Measurements from ENCODE around the gene HES7. TPM values are rescaled to one million over a fixed set of nuclear protein-coding genes. Genes with fewer than 3 reads are reported as not detected.
"Not testable (repeated sequence)": the region's sequence is repeated elsewhere in the genome, so short reads cannot be mapped to it uniquely, and the experiment has no call there.

The HES7 gene
- not detected for total RNA-seq
- polyA plus RNA-seq, result 0.75 TPM
- long read RNA-seq, donor 1, result 0 reads
- long read RNA-seq, donor 2, result 0 reads
- long read RNA-seq, donor 3, result 0 reads
- long read RNA-seq, donor 4, result 0 reads
- long read RNA-seq, donor 5, result 0 reads
- long read RNA-seq, donor 6, result 0 reads
- long read RNA-seq, donor 7, result 0 reads
- long read RNA-seq, donor 8, result 0 reads
- long read RNA-seq, donor 9, result 0 reads
- long read RNA-seq, donor 10, result 0 reads

DNA sequence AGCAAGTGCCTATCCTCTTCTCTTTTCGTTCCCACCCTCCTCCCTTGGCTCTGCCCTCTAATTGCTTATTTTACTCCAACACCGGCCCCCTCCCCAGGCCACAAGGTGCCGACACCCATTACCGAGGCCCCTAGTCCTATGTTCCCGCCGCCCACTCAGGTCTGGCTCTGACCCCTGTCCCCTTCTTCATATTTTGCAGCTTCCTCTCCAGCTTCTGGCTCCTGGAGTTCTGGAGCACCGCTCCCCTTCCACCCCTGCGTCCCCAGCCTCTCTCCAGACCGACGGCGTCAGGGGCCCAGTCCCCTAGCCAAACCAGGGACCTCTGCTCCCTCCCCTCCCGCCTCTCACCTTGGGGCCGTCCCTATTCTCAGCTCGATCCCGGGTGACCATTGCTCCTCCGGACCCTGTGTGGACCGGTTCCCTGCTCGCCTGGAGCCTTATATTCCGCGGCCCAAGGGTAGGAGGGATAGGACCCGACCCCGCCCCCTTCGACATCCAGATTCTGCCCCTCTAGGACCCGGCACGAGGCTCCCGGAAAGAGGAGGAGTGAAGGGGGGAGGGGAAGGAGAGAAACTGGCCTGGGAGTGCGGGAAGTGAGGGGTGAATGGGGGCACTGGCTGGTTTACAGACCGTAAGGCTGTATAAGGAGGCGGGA, at the start of gene HES7:
Gene HES7, minus strand, starts transcription at position 412 of the 655 bp plus-strand sequence. Its CDS starts 22 bp downstream, at position 390.
- peak in 1 of 9 donors; percentile 12 for DNase-seq (ENCODE audit: low read depth in 6 of 9, low spot score in 9 of 9)
- Histone ChIP-seq H3K4me1 (ENCODE audit: control insufficient read depth in 2 of 2, insufficient read depth in 2 of 2, low read length in 2 of 2) (peaks cover 30 to 73% of the 10 kb centered on the region in 2 donors), H3K27me3 (ENCODE audit: control insufficient read depth in 2 of 2, insufficient read depth in 1 of 2, low read length in 1 of 2) (peaks cover 63 to 93% of the 10 kb centered on the region in 2 donors), H3K36me3 (ENCODE audit: control insufficient read depth in 2 of 2, insufficient read depth in 2 of 2, low read length in 1 of 2) (no peaks in the 10 kb centered on the region), H3K4me3 (ENCODE audit: low read length in 2 of 2) (peak within 1 kb of the TSS; percentile 4 to 52), H3K9me3 (ENCODE audit: control insufficient read depth in 2 of 2, insufficient read depth in 1 of 2, low read length in 1 of 2) (peaks cover 0 to 13% of the 10 kb centered on the region in 2 donors), H3K27ac (ENCODE audit: low read depth in 1 of 2, low read length in 1 of 2) (no peak within 1 kb of the TSS)
- 1% methylated on average over 29 of the region's 29 CpGs for WGBS

DNA sequence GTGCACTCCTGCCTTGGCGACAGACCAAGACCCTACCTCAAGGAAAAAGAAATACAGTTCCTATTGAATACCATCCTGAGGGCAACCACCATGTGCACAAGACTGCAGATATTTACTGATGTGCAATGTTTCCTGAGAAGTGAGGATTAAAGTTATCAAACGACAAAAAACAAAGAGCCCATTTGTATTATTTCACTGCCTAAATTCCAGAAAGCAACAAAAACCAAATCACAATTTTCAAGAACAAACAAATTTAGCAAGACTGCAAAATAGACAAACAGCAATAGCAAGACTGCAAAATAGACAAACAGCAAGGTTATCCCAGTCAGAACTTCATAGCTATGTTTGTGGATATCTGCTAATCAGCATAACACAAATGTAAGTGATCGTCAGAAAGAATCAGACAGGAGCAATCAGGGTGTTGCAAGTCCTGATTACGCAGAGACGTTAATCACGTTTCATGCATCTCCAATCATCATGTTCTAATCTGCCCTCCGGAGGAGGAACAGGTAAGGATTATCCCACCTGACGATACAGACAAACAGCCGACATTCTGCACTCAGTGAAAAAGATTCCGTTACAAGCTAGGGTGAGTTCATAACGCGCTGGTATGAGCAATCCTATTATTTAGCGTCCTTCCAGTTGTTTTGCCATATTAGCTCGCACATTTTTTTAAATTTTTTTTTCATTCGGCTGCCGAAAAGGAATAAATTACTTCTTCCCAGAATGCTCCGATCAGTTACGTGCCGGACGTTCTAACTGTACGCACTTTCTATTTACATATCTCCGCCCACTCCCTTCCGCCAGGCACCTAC, 49.4 kb upstream of the HES7 start:
- DNase-seq (ENCODE audit: low read depth in 6 of 9, low spot score in 9 of 9), result peak in 7 of 9 donors; percentile 84 to 96 (median 88)
- 1% methylated on average over 23 of the region's 23 CpGs for WGBS
- Histone ChIP-seq H3K27ac (ENCODE audit: low read depth in 1 of 2, low read length in 1 of 2) (peak overlapping the region; percentile 95 to 98), H3K9me3 (ENCODE audit: control insufficient read depth in 2 of 2, insufficient read depth in 1 of 2, low read length in 1 of 2) (peaks cover 0 to 7% of the 10 kb centered on the region in 2 donors), H3K36me3 (ENCODE audit: control insufficient read depth in 2 of 2, insufficient read depth in 2 of 2, low read length in 1 of 2) (no peaks in the 10 kb centered on the region), H3K4me1 (ENCODE audit: control insufficient read depth in 2 of 2, insufficient read depth in 2 of 2, low read length in 2 of 2) (peaks cover 13 to 42% of the 10 kb centered on the region in 2 donors), H3K4me3 (ENCODE audit: low read length in 2 of 2) (peak overlapping the region; percentile 52 to 66), H3K27me3 (ENCODE audit: control insufficient read depth in 2 of 2, insufficient read depth in 1 of 2, low read length in 1 of 2) (no peaks in the 10 kb centered on the region)

DNA sequence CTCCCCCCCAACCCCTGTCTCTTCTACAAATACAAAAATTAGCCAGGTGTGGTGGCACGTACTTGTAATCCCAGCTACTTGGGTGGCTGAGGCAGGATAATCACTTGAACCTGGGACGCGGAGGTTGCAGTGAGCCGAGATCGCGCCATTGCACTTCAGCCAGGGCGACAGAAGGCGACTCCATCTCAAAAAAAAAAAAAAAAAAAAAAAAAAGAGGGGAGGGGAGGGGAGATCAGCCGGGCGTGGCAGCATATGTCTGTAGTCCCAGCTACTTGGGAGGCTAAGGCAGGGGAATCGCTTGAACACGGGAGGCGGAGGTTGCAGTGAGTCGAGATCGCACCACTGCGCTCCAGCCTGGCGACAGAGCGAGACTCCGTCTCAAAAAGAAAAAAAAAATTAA, 46.3 kb upstream of the HES7 start:
- not testable (repeated sequence) for H3K36me3 ChIP-seq (ENCODE audit: control insufficient read depth in 2 of 2, insufficient read depth in 2 of 2, low read length in 1 of 2); H3K27ac ChIP-seq (ENCODE audit: low read depth in 1 of 2, low read length in 1 of 2); H3K27me3 ChIP-seq (ENCODE audit: control insufficient read depth in 2 of 2, insufficient read depth in 1 of 2, low read length in 1 of 2); DNase-seq (ENCODE audit: low read depth in 6 of 9, low spot score in 9 of 9); H3K4me3 ChIP-seq (ENCODE audit: low read length in 2 of 2); H3K9me3 ChIP-seq (ENCODE audit: control insufficient read depth in 2 of 2, insufficient read depth in 1 of 2, low read length in 1 of 2)
- WGBS, result 96% methylated on average over 19 of the region's 19 CpGs
- H3K4me1 ChIP-seq (ENCODE audit: control insufficient read depth in 2 of 2, insufficient read depth in 2 of 2, low read length in 2 of 2), result peaks cover 0 to 26% of the 10 kb centered on the region in 2 donors

DNA sequence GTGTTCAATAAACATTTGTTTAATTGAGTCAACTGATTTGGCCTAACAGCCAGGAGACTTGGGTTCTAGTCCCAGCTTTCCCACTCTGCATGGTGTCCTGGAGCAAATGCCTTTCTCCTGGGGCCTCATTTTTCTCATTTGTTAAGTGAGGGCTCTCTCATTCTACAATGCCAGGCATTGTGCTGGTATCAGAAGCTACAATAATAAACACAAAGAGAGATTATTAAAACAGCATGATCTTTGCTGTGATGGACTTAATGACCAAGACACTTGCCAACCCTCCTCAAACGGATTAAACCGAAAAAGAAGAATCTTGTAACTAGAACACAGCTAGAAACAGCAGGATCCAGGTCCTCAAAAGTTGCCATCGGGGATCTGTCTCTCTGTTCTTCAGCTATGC, 43.6 kb upstream of the HES7 start:
- no peak overlapping the region for H3K27ac ChIP-seq (ENCODE audit: low read depth in 1 of 2, low read length in 1 of 2)
- no peaks in the 10 kb centered on the region for H3K27me3 ChIP-seq (ENCODE audit: control insufficient read depth in 2 of 2, insufficient read depth in 1 of 2, low read length in 1 of 2)
- H3K9me3 ChIP-seq (ENCODE audit: control insufficient read depth in 2 of 2, insufficient read depth in 1 of 2, low read length in 1 of 2), result peaks cover 0 to 6% of the 10 kb centered on the region in 2 donors
- H3K4me3 ChIP-seq (ENCODE audit: low read length in 2 of 2), result no peak overlapping the region
- no peak for DNase-seq (ENCODE audit: low read depth in 6 of 9, low spot score in 9 of 9)
- no peaks in the 10 kb centered on the region for H3K36me3 ChIP-seq (ENCODE audit: control insufficient read depth in 2 of 2, insufficient read depth in 2 of 2, low read length in 1 of 2)
- H3K4me1 ChIP-seq (ENCODE audit: control insufficient read depth in 2 of 2, insufficient read depth in 2 of 2, low read length in 2 of 2), result peaks cover 16 to 29% of the 10 kb centered on the region in 2 donors
- 95% methylated on average over 3 of the region's 3 CpGs for WGBS

DNA sequence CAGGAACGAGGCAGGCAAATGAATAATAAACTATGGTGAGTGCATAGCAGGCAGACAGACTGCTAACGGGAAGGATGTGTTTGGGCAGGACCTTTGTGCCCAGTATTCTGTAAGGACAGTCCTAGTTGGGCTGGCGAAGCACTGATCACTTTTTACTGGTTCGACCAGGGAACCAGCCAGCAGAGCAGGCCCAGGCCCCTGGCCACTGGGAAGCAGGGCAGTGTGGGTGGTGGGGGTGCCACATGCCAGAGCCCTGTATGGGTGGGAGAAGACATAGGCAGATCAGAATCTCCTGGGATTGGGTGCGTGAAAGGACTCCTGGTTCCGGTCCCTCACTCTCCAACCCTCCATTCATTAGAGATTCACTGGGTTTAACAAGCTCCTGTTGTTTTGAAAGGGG, 42.8 kb upstream of the HES7 start:
- no peak overlapping the region for H3K27ac ChIP-seq (ENCODE audit: low read depth in 1 of 2, low read length in 1 of 2)
- no peak overlapping the region for H3K4me3 ChIP-seq (ENCODE audit: low read length in 2 of 2)
- DNase-seq (ENCODE audit: low read depth in 6 of 9, low spot score in 9 of 9), result no peak
- H3K9me3 ChIP-seq (ENCODE audit: control insufficient read depth in 2 of 2, insufficient read depth in 1 of 2, low read length in 1 of 2), result peaks cover 0 to 6% of the 10 kb centered on the region in 2 donors
- 98% methylated on average over 6 of the region's 6 CpGs for WGBS
- no peaks in the 10 kb centered on the region for H3K27me3 ChIP-seq (ENCODE audit: control insufficient read depth in 2 of 2, insufficient read depth in 1 of 2, low read length in 1 of 2)
- H3K4me1 ChIP-seq (ENCODE audit: control insufficient read depth in 2 of 2, insufficient read depth in 2 of 2, low read length in 2 of 2), result peaks cover 21 to 30% of the 10 kb centered on the region in 2 donors
- H3K36me3 ChIP-seq (ENCODE audit: control insufficient read depth in 2 of 2, insufficient read depth in 2 of 2, low read length in 1 of 2), result peaks cover under 1 to 2% of the 10 kb centered on the region in 2 donors

DNA sequence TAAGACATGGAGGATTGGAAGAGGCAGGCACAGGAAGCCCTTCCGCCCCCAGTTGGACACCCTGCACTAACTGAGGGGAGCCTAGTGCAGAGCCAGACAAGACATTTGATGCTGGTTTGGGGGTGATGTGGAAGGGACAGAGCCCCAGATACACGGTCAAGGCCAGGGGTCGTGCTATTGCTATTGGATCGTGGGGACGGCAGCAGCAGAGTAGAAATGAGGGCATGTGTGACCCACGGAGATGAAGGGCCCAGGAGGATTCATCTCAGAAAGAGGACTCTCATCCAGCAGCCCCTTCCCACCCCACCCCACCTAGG, 40.9 kb upstream of the HES7 start:
- Histone ChIP-seq H3K9me3 (ENCODE audit: control insufficient read depth in 2 of 2, insufficient read depth in 1 of 2, low read length in 1 of 2) (peaks cover 0 to 6% of the 10 kb centered on the region in 2 donors), H3K4me3 (ENCODE audit: low read length in 2 of 2) (peak overlapping the region in 1 of 2 donors; percentile 63), H3K36me3 (ENCODE audit: control insufficient read depth in 2 of 2, insufficient read depth in 2 of 2, low read length in 1 of 2) (peaks cover 20% of the 10 kb centered on the region in 2 donors), H3K4me1 (ENCODE audit: control insufficient read depth in 2 of 2, insufficient read depth in 2 of 2, low read length in 2 of 2) (peaks cover 30 to 46% of the 10 kb centered on the region in 2 donors), H3K27me3 (ENCODE audit: control insufficient read depth in 2 of 2, insufficient read depth in 1 of 2, low read length in 1 of 2) (no peaks in the 10 kb centered on the region), H3K27ac (ENCODE audit: low read depth in 1 of 2, low read length in 1 of 2) (peak overlapping the region; percentile 98 to 99)
- WGBS, result 93% methylated on average over 6 of the region's 6 CpGs
- DNase-seq (ENCODE audit: low read depth in 6 of 9, low spot score in 9 of 9), result no peak

DNA sequence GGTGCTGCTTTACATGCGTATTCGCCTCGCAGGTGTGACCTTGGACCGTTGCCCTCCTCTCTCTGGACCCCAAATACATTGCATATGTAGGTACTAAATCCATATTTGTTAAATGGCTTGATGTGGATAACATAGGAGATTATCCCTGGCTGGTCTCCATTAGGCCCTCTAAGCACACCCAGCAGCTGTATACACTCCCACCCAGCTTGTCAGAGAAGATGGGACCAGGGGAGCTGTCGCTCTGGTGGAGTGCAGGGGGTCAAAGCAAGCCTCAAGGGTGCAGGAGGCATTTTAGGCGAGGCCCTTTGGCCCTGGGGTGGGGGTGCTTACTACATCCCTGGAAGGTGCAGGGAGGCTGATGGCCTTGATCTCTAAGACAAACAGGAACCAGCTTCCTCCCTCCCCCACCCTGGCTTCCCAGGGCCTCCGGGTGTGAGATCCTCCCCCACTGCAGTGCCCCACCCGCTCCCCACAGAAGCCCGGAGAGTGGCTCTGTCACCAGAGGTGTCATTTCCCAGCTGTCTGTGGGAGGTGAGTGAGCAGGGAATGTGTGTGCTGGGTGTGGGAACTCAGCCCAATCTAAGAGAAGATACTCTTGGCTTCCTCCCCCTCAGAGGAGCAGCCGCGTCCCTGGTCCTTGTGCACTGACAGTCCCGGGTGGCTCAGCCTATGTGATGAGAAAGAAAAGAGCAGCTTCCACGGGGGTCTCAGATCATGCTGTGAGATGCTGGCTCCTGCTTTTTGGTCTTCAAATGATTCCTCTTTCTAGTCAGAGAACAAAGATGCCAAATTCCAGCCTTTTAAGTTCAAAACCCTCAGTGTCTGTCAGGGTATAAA, 40.3 kb upstream of the HES7 start:
- H3K27me3 ChIP-seq (ENCODE audit: control insufficient read depth in 2 of 2, insufficient read depth in 1 of 2, low read length in 1 of 2), result no peaks in the 10 kb centered on the region
- WGBS, result 37% methylated on average over 13 of the region's 13 CpGs
- peak overlapping the region; percentile 35 to 63 for H3K4me3 ChIP-seq (ENCODE audit: low read length in 2 of 2)
- peaks cover 0 to 6% of the 10 kb centered on the region in 2 donors for H3K9me3 ChIP-seq (ENCODE audit: control insufficient read depth in 2 of 2, insufficient read depth in 1 of 2, low read length in 1 of 2)
- H3K27ac ChIP-seq (ENCODE audit: low read depth in 1 of 2, low read length in 1 of 2), result peak overlapping the region; percentile 98 to 99
- peaks cover 30 to 52% of the 10 kb centered on the region in 2 donors for H3K4me1 ChIP-seq (ENCODE audit: control insufficient read depth in 2 of 2, insufficient read depth in 2 of 2, low read length in 2 of 2)
- DNase-seq (ENCODE audit: low read depth in 6 of 9, low spot score in 9 of 9), result peak in 5 of 9 donors; percentile 77 to 91 (median 83)
- peaks cover 25% of the 10 kb centered on the region in 2 donors for H3K36me3 ChIP-seq (ENCODE audit: control insufficient read depth in 2 of 2, insufficient read depth in 2 of 2, low read length in 1 of 2)

DNA sequence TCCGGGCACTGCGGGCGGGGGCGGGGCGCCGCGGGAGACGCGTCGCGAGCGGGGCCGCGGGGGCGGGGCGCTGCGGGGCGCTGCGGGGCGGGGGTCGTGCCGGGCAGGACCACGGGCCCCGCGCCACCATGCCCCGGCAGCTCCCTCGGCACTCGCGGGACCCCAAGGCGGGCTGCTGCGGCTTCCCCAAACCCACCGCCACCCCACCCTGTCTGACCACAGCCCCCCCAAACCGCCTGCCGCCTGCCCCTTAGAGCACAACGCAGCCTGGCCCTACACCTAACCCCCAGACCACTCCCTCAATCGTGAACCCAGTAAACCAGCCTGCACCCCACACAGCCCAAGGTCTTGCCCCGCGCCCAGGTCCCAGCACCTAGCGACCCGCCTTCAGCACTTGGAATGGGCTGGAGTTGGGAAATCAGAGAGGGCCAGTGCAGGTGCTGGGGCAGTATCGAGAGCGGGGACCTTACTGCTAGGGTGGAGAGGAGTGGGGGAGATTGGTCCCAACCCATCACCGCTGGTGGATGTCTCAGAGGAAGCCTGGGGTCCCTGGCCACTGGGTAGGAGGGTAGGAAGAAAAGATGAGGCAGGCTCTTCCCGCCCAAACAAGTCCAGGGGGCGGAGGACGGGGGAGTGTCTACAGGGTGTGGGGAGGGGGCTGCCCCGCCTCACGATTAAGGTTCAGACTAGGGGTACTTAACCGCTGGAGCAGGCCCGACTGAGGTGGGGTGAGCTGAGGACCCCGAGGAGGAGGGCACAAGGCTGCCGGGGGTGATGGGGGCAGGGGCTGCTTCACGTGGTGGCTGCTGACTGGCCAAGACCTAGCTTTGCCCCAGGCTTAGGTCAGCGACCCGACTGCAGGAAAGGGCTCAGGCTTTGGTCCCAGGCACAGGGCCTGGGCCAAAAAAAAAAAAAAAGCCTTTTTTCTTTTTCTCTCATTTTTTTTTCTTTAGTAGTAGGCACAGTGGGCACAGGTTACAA, 39.4 kb upstream of the HES7 start:
- Histone ChIP-seq H3K27ac (ENCODE audit: low read depth in 1 of 2, low read length in 1 of 2) (peak overlapping the region; percentile 98 to 99), H3K4me3 (ENCODE audit: low read length in 2 of 2) (peak overlapping the region; percentile 63 to 100), H3K4me1 (ENCODE audit: control insufficient read depth in 2 of 2, insufficient read depth in 2 of 2, low read length in 2 of 2) (peaks cover 35 to 59% of the 10 kb centered on the region in 2 donors), H3K9me3 (ENCODE audit: control insufficient read depth in 2 of 2, insufficient read depth in 1 of 2, low read length in 1 of 2) (peaks cover 0 to 6% of the 10 kb centered on the region in 2 donors), H3K36me3 (ENCODE audit: control insufficient read depth in 2 of 2, insufficient read depth in 2 of 2, low read length in 1 of 2) (peaks cover 26 to 30% of the 10 kb centered on the region in 2 donors), H3K27me3 (ENCODE audit: control insufficient read depth in 2 of 2, insufficient read depth in 1 of 2, low read length in 1 of 2) (no peaks in the 10 kb centered on the region)
- DNase-seq (ENCODE audit: low read depth in 6 of 9, low spot score in 9 of 9), result peak in 2 of 9 donors; percentile 57 to 79
- WGBS, result 20% methylated on average over 55 of the region's 55 CpGs
